Cardiac septum (tissue), 1 donor: ENCODE data around the gene WSB1. TPM values are rescaled to one million over a fixed set of nuclear protein-coding genes. Genes with fewer than 3 reads are reported as not detected.
"Not testable (repeated sequence)": the region's sequence is repeated elsewhere in the genome, so short reads cannot be mapped to it uniquely, and the experiment has no call there.

Source experiments
- DNase-seq: peaks from one replicate; pipeline ENCODE4 v3.0.0-alpha.2; 2020; ENCODE audit warnings: low spot score
- intact Hi-C: fragments of 100-400 bp; cut with DNase I; formaldehyde crosslinking; loops from one replicate; pipeline ENCODE4 v1.14.0; 2022
- total RNA-seq: library from RNA; stranded (reverse); fragmentation: NEBNext Ultra II Directional; extraction: Animal tissue kit (Norgen Biotek cat#: 25700); gene quantifications from one replicate; pipeline ENCODE4 v1.2.1, GENCODE V29; 2021
- donor health status: DM: no; HTN: no; CAD: no.

Gene WSB1
- total RNA-seq, 1 donor from 2014 or later, result 94.1 TPM

GRCh38 chr17:27306276-27306835 is 12.4 kb downstream of the WSB1 start:
- intact Hi-C loops, result no loop called here
- no peak for DNase-seq

GRCh38 chr17:27310565-27311110 is 16.7 kb downstream of the WSB1 start:
- no peak for DNase-seq
- intact Hi-C loops, result no loop called here

- intact Hi-C loops, result no loop called here
- no peak for DNase-seq
Observed at GRCh38 chr17:27313301-27313700, 19.4 kb downstream of the WSB1 start.

- intact Hi-C loops, result no loop called here
- DNase-seq, result peak; percentile 87
Observed at GRCh38 chr17:27315322-27315721, 21.4 kb downstream of the WSB1 start.

- DNase-seq, result no peak
- intact Hi-C loops, result no loop called here
Observed at GRCh38 chr17:27315796-27316465, 22.0 kb downstream of the WSB1 start.

- no peak for DNase-seq
- intact Hi-C loops, result no loop called here
Observed at GRCh38 chr17:27318228-27318627, 24.3 kb downstream of the WSB1 start.

GRCh38 chr17:27318633-27319032 is 24.7 kb downstream of the WSB1 start:
- intact Hi-C loops, result no loop called here
- no peak for DNase-seq

GRCh38 chr17:27319541-27320221 is 25.8 kb downstream of the WSB1 start:
- DNase-seq, result peak; percentile 86
- intact Hi-C loops, result no loop called here

GRCh38 chr17:27320222-27320560 is 26.3 kb downstream of the WSB1 start:
- DNase-seq, result no peak
- intact Hi-C loops, result no loop called here

GRCh38 chr17:27321372-27321771 is 27.5 kb downstream of the WSB1 start:
- no peak for DNase-seq
- intact Hi-C loops, result no loop called here

GRCh38 chr17:27322026-27322425 is 28.1 kb downstream of the WSB1 start:
- intact Hi-C loops, result no loop called here
- DNase-seq, result no peak

- intact Hi-C loops, result no loop called here
- no peak for DNase-seq
Observed at GRCh38 chr17:27322690-27323508, 29.0 kb downstream of the WSB1 start.

- intact Hi-C loops, result no loop called here
- peak; percentile 81 for DNase-seq
Observed at GRCh38 chr17:27323538-27324215, 29.8 kb downstream of the WSB1 start.

GRCh38 chr17:27324771-27325339 is 30.9 kb downstream of the WSB1 start:
- no peak for DNase-seq
- intact Hi-C loops, result no loop called here

GRCh38 chr17:27326051-27326450 is 32.1 kb downstream of the WSB1 start:
- no peak for DNase-seq
- intact Hi-C loops, result no loop called here

GRCh38 chr17:27326585-27326984 is 32.7 kb downstream of the WSB1 start:
- no peak for DNase-seq
- intact Hi-C loops, result no loop called here

GRCh38 chr17:27327397-27327796 is 33.5 kb downstream of the WSB1 start:
- intact Hi-C loops, result no loop called here
- DNase-seq, result no peak

- no peak for DNase-seq
- intact Hi-C loops, result no loop called here
Observed at GRCh38 chr17:27327871-27328270, 34.0 kb downstream of the WSB1 start.

- intact Hi-C loops, DNase-seq: not testable (repeated sequence)
Observed at GRCh38 chr17:27328686-27329085, 34.8 kb downstream of the WSB1 start.
